Bronchial epithelial cell (primary cell): ENCODE measurements around the gene NELL1. TPM values are rescaled to one million over a fixed set of nuclear protein-coding genes. Genes with fewer than 3 reads are reported as not detected.
A peak's percentile ranks its signal among the peaks of the same experiment; 100 is the strongest.

Experiments used
- DNase-seq: peaks from one replicate; pipeline ENCODE4 v3.0.0-alpha.2; 2010; ENCODE audit warnings: low read depth
- FAIRE-seq: peaks from 2 replicates; lab custom pipeline; 2011; peaks lifted over from hg19 to GRCh38; lab: Jason Lieb, UNC
- H3K27me3 ChIP-seq: 2 replicates; pipeline ENCODE4 v1.5.1; 2011; ENCODE audit warnings: low read length; ENCODE audit not compliant: control insufficient read depth, insufficient read depth
- H3K36me3 ChIP-seq: 2 replicates; pipeline ENCODE4 v1.5.1; 2011; ENCODE audit warnings: low read length; ENCODE audit not compliant: control insufficient read depth, insufficient read depth
- H3K4me3 ChIP-seq: 2 replicates; pipeline ENCODE4 v1.5.1; 2011; ENCODE audit warnings: mild to moderate bottlenecking, low read depth, low read length, control low read depth
- CTCF ChIP-seq: IDR thresholded peaks from 2 replicates; pipeline ENCODE4 v1.5.1; 2011; ENCODE audit warnings: mild to moderate bottlenecking, moderate library complexity, low read length, control low read depth, inconsistent platforms; ENCODE audit not compliant: insufficient read depth, severe bottlenecking
- total RNA-seq: library from RNA; depleted of rRNA; stranded (reverse); fragments of >200 nt; gene quantifications from 2 replicates; pipeline ENCODE4 v1.2.1, GENCODE V29; 2014

Gene NELL1
- total RNA-seq, 1 donor from 2014 or later, result not detected

- H3K36me3 ChIP-seq, result no peaks in the 10 kb centered on the region
- DNase-seq (no peak), FAIRE-seq (no peak)
- no peak overlapping the region for H3K4me3 ChIP-seq
- no peak for TF ChIP-seq CTCF
- no peaks in the 10 kb centered on the region for H3K27me3 ChIP-seq
Observed at GRCh38 chr11:21116009-21116408, 446.6 kb downstream of the NELL1 start.

- Histone ChIP-seq H3K36me3 (no peaks in the 10 kb centered on the region), H3K27me3 (no peaks in the 10 kb centered on the region), H3K4me3 (no peak overlapping the region)
- FAIRE-seq, result no peak
- TF ChIP-seq CTCF, result no peak
- DNase-seq, result no peak
Observed at GRCh38 chr11:21119411-21119810, 450.0 kb downstream of the NELL1 start.

GRCh38 chr11:21121991-21122390, 452.6 kb downstream of the NELL1 start:
- H3K27me3 ChIP-seq, result no peaks in the 10 kb centered on the region
- DNase-seq (no peak), FAIRE-seq (no peak)
- no peak overlapping the region for H3K4me3 ChIP-seq
- H3K36me3 ChIP-seq, result no peaks in the 10 kb centered on the region
- no peak for TF ChIP-seq CTCF

GRCh38 chr11:21122523-21122922, 453.1 kb downstream of the NELL1 start:
- TF ChIP-seq CTCF, result no peak
- Histone ChIP-seq H3K4me3 (no peak overlapping the region), H3K27me3 (no peaks in the 10 kb centered on the region), H3K36me3 (no peaks in the 10 kb centered on the region)
- no peak for DNase-seq
- FAIRE-seq, result no peak

GRCh38 chr11:21132146-21132720, 462.8 kb downstream of the NELL1 start:
- H3K4me3 ChIP-seq, result no peak overlapping the region

More at GRCh38 chr11:21132146-21132720, 462.8 kb downstream of the NELL1 start:
- no peak for TF ChIP-seq CTCF
- DNase-seq (no peak), FAIRE-seq (peak; percentile 32)
- H3K27me3 ChIP-seq, result no peaks in the 10 kb centered on the region
- no peaks in the 10 kb centered on the region for H3K36me3 ChIP-seq
